ENCODE results near the gene ERI3. TPM values are rescaled to one million over a fixed set of nuclear protein-coding genes. Genes with fewer than 3 reads are reported as not detected.

The ERI3 gene
- total RNA-seq, 2 donors from 2014 or later, result 71.9 to 92.1 TPM

DNA sequence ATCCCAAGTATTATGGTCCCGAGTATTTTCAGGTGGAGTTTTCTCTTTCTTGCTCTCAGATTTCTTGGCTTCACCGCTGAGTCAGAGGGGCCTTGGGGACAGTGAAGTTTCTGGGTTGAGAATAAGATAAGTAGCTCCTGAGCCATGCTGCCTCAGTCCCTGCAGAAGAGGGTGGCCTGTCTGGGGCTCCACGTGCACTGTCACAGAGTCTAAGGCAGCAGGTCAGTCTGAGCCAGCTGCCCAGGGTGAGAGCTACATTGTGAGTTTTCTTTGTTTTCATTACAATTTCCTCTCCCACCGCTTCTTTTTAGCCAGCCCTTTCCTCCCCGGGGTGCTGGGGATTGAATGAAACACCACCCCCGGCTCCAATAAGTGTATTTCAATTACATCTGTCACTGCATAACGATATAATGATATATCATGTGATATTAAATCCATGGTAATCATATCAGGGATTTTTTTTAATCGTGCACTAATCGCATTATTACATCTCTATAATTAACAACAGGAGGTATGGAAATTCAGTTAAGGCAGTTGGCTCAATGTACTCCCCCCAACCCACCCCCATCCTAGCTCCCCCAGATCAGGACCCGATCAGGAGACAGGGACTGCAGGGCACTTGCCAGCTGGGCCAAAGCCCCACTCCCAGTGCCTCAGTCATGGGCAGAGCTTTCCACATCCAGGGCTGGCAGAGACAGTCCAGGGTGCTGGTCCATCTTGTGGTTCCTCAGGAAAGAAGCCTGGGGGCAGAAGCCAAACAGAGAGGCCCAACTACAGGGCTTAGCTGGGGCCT is 98.1 kb downstream of the ERI3 start:
- no peaks in the 10 kb centered on the region for H3K9me3 ChIP-seq (ENCODE audit: control insufficient read depth, low read length)
- Mint-ChIP-seq H3K27ac (no peak overlapping the region), H3K36me3 (ENCODE audit: low read depth) (peaks cover 3% of the 10 kb centered on the region), H3K4me3 (no peak overlapping the region), H3K27me3 (ENCODE audit: insufficient read depth) (no peaks in the 10 kb centered on the region), H3K9me3 (no peaks in the 10 kb centered on the region), H3K4me1 (peaks cover 28% of the 10 kb centered on the region)
- no peak overlapping the region for H3K9ac ChIP-seq (ENCODE audit: extremely low read depth, low read length, poor library complexity, severe bottlenecking)
- no peak overlapping the region for H3K27ac ChIP-seq (ENCODE audit: low read depth, low read length)
- H3K4me3 ChIP-seq (ENCODE audit: low read length), result no peak overlapping the region
- no peaks in the 10 kb centered on the region for H3K27me3 ChIP-seq (ENCODE audit: control insufficient read depth, insufficient read depth, low read length, poor library complexity, severe bottlenecking)
- TF ChIP-seq, protein P1, sequence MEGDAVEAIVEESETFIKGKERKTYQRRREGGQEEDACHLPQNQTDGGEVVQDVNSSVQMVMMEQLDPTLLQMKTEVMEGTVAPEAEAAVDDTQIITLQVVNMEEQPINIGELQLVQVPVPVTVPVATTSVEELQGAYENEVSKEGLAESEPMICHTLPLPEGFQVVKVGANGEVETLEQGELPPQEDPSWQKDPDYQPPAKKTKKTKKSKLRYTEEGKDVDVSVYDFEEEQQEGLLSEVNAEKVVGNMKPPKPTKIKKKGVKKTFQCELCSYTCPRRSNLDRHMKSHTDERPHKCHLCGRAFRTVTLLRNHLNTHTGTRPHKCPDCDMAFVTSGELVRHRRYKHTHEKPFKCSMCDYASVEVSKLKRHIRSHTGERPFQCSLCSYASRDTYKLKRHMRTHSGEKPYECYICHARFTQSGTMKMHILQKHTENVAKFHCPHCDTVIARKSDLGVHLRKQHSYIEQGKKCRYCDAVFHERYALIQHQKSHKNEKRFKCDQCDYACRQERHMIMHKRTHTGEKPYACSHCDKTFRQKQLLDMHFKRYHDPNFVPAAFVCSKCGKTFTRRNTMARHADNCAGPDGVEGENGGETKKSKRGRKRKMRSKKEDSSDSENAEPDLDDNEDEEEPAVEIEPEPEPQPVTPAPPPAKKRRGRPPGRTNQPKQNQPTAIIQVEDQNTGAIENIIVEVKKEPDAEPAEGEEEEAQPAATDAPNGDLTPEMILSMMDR (conservative IDR thresholded peaks at IDR 0.05), result no peak
- 76 to 80% methylated on average over 2 to 7 of the region's 10 CpGs for WGBS, 2 experiments (ENCODE audit: insufficient coverage in 1 of 2, insufficient read length in 1 of 2)
- H3K36me3 ChIP-seq (ENCODE audit: control insufficient read depth, insufficient read depth, low read length), result peaks cover 5% of the 10 kb centered on the region
- peaks cover 24% of the 10 kb centered on the region for H3K4me1 ChIP-seq (ENCODE audit: control insufficient read depth, insufficient read depth, low read length)
- no peak for DNase-seq

DNA sequence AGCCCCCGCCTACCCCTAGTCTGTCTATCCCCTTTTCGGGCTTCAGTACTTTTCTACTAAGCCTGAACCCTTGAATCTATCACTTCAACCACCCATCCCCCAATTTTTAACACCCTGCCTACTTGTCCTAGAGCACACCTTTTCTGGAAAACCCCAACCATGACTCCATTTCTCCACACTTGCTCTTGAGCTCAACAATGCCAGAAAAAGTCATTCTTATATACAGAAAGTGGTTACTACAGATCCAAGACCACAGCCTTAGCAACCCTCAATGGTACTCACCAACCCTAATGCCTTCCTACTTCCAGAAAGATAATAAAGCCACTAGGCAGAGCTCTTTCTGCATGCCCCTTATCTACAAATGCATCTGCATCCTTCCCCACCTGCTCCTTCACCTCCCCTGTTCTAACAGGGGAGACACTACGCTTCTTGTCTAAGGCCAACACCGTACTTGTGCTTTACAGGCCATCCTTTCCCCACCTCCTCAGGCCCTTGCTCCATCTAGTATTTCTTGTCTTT is 100.6 kb downstream of the ERI3 start:
- Histone ChIP-seq H3K9ac (ENCODE audit: extremely low read depth, low read length, poor library complexity, severe bottlenecking) (no peak overlapping the region), H3K4me1 (ENCODE audit: control insufficient read depth, insufficient read depth, low read length) (peaks cover 25% of the 10 kb centered on the region), H3K27ac (ENCODE audit: low read depth, low read length) (no peak overlapping the region), H3K36me3 (ENCODE audit: control insufficient read depth, insufficient read depth, low read length) (peaks cover 5% of the 10 kb centered on the region), H3K4me3 (ENCODE audit: low read length) (no peak overlapping the region), H3K9me3 (ENCODE audit: control insufficient read depth, low read length) (no peaks in the 10 kb centered on the region), H3K27me3 (ENCODE audit: control insufficient read depth, insufficient read depth, low read length, poor library complexity, severe bottlenecking) (no peaks in the 10 kb centered on the region)
- 89 to 98% methylated on average over 4 of the region's 4 CpGs for WGBS, 2 experiments (ENCODE audit: insufficient coverage in 1 of 2, insufficient read length in 1 of 2)
- peaks cover 9% of the 10 kb centered on the region for H3K36me3 Mint-ChIP-seq (ENCODE audit: low read depth)
- H3K4me1 Mint-ChIP-seq, result peaks cover 24% of the 10 kb centered on the region
- TF ChIP-seq, protein P1 (conservative IDR thresholded peaks at IDR 0.05), result no peak
- DNase-seq, result no peak
- no peaks in the 10 kb centered on the region for H3K27me3 Mint-ChIP-seq (ENCODE audit: insufficient read depth)
- no peak overlapping the region for H3K4me3 Mint-ChIP-seq
- H3K9me3 Mint-ChIP-seq, result no peaks in the 10 kb centered on the region
- H3K27ac Mint-ChIP-seq, result no peak overlapping the region

DNA sequence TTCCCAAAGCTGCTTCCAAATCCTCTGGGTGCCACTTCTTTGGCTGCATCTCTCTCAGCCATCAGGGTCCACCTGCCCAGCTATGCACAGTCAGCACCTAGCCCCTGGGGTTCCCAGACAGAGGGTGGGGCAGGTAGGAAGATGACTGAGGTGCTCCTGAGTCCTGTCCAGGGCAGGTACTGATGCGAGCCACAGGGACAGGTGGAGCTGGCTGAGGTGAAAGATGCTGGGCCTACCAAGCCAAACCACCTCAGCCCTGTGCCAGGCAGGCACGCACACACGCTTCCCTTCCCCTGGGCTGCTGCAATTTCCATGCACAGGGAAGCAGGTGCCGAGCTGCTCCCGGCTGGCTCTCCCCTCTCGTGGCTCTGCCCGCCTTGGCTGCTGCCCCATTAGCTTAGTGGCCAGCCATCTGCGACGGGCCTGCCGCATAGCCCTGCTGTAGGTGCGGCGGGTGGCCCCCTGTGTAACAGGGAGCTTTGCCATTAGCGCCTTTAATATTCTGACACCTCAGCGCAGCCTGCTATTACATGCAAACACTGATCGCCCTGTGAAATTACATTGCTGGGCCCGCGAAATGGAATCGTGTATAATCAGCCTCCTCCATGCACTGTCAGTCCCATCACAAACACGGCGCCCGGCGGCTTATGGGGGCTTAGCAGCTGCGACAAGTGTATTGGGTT is 102.9 kb downstream of the ERI3 start:
- no peaks in the 10 kb centered on the region for H3K9me3 Mint-ChIP-seq
- H3K27ac Mint-ChIP-seq, result no peak overlapping the region
- peaks cover 5% of the 10 kb centered on the region for H3K36me3 ChIP-seq (ENCODE audit: control insufficient read depth, insufficient read depth, low read length)
- no peaks in the 10 kb centered on the region for H3K27me3 Mint-ChIP-seq (ENCODE audit: insufficient read depth)
- no peak overlapping the region for H3K27ac ChIP-seq (ENCODE audit: low read depth, low read length)
- no peak overlapping the region for H3K4me3 ChIP-seq (ENCODE audit: low read length)
- H3K27me3 ChIP-seq (ENCODE audit: control insufficient read depth, insufficient read depth, low read length, poor library complexity, severe bottlenecking), result no peaks in the 10 kb centered on the region
- 95 to 98% methylated on average over 15 to 23 of the region's 23 CpGs for WGBS, 2 experiments (ENCODE audit: insufficient coverage in 1 of 2, insufficient read length in 1 of 2)
- H3K4me1 ChIP-seq (ENCODE audit: control insufficient read depth, insufficient read depth, low read length), result peaks cover 15% of the 10 kb centered on the region
- H3K36me3 Mint-ChIP-seq (ENCODE audit: low read depth), result peaks cover 18% of the 10 kb centered on the region
- H3K9me3 ChIP-seq (ENCODE audit: control insufficient read depth, low read length), result no peaks in the 10 kb centered on the region
- H3K4me3 Mint-ChIP-seq, result no peak overlapping the region
- H3K4me1 Mint-ChIP-seq, result peaks cover 15% of the 10 kb centered on the region
- no peak overlapping the region for H3K9ac ChIP-seq (ENCODE audit: extremely low read depth, low read length, poor library complexity, severe bottlenecking)
- DNase-seq, result no peak
- TF ChIP-seq, protein P1 (conservative IDR thresholded peaks at IDR 0.05), result no peak

Data from endodermal cell (in vitro differentiated cells).